ENCODE data around the gene ZNF638. TPM values are rescaled to one million over a fixed set of nuclear protein-coding genes. Genes with fewer than 3 reads are reported as not detected.

The ZNF638 gene
- total and polyA plus RNA-seq, 2 of the 8 experiments (the other 6 are each of a cell fraction or from before 2014, with no cell fraction given), result 45.3 to 143 TPM

DNA sequence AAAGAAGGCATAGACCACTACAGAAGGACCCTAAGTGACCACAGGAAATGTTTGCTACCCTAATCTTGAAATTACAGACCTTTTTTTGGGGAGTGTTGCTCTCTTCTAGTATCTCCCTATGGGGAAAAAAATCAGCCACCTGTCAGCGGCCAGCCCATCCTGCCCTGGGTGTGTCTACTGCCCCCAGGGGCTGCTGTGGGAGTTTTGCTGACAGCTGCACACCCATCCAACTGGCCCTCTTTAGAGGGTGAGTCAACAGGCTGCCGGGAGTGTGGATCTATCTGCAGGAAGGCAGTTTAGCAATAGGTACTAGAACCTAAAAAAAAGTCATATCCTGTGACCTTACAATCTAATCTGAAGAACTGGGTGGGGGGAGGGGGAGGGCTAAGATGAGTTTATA lies 121.0 kb downstream of the ZNF638 start:
- no peak overlapping the region for H3K4ac ChIP-seq (replicated peaks; ENCODE audit: insufficient read length, low read depth, low read length)
- H3K4me3 ChIP-seq (ENCODE audit: extremely low read depth in 1 of 4, insufficient read depth in 2 of 4, low read depth in 3 of 4, low read length in 4 of 4), result peak overlapping the region in 1 of 4 experiments; percentile 62; a peak in 2 of 8 replicates
- H3K27ac ChIP-seq (ENCODE audit: low read depth, low read length), result no peak overlapping the region
- H3K23me2 ChIP-seq (ENCODE audit: low read depth, low read length), result peaks cover 6% of the 10 kb centered on the region; the same call in 1 of the 2 replicates
- H3K23ac ChIP-seq (ENCODE audit: insufficient read length), result no peak overlapping the region
- ChIA-PET POLR2A (ENCODE audit: partially characterized antibody) (interaction anchor here (1.0 to 5.3 kb wide), 3 partner anchors 14 to 35 kb away, joined by 3 to 51 read pairs (median 5); no protein-coding TSS in a partner anchor), CTCF (ENCODE audit: partially characterized antibody) (interaction anchor here (1.3 to 21.6 kb wide), 8 partner anchors 9 to 78 kb away, joined by 3 to 211 read pairs (median 16); no protein-coding TSS in a partner anchor)
- H3K4me2 ChIP-seq (ENCODE audit: insufficient read depth in 1 of 2, low read depth in 2 of 2, low read length in 2 of 2), result no peak overlapping the region; a peak in 2 of 4 replicates
- DNase-seq (ENCODE audit: low read depth in 1 of 2, low spot score in 2 of 2) (no peak), FAIRE-seq (no peak)
- H2BK12ac ChIP-seq (ENCODE audit: low read depth, low read length), result no peak overlapping the region
- H3K27me3 ChIP-seq (replicated peaks in 1 of 4; ENCODE audit: control insufficient read depth in 3 of 4, extremely low read depth in 1 of 4, insufficient read depth in 3 of 4, low read length in 3 of 4), result peaks cover 0 to 23% (median 17%) of the 10 kb centered on the region in 4 experiments; a peak in 6 of 7 replicates
- no peak overlapping the region for H3K18ac ChIP-seq (ENCODE audit: extremely low read depth, low read length)
- H3K9ac ChIP-seq (replicated peaks in 1 of 4; ENCODE audit: extremely low read depth in 1 of 4, low read depth in 3 of 4, low read length in 3 of 4), result no peak overlapping the region
- no peak overlapping the region for H3K14ac ChIP-seq (ENCODE audit: insufficient read length)
- H3K9me3 ChIP-seq (ENCODE audit: insufficient read depth in 2 of 2, low read depth in 1 of 2, low read length in 1 of 2), result no peaks in the 10 kb centered on the region
- H3K36me3 ChIP-seq (ENCODE audit: control insufficient read depth in 2 of 4, insufficient read depth in 4 of 4, low read length in 3 of 4), result no peaks in the 10 kb centered on the region
- no peak overlapping the region for H2BK5ac ChIP-seq (ENCODE audit: low read depth, low read length)
- H4K20me1 ChIP-seq (replicated peaks in 1 of 2; ENCODE audit: control insufficient read depth in 1 of 2, insufficient read depth in 2 of 2, low read length in 2 of 2), result no peaks in the 10 kb centered on the region
- no peak overlapping the region for H4K5ac ChIP-seq (ENCODE audit: insufficient read length, low read depth, low read length)
- H4K91ac ChIP-seq (replicated peaks; ENCODE audit: insufficient read length, low read length), result no peak overlapping the region
- no peak overlapping the region for H2BK15ac ChIP-seq (ENCODE audit: low read length)
- H3K79me1 ChIP-seq (ENCODE audit: low read depth, low read length), result no peaks in the 10 kb centered on the region; the same call in 1 of the 2 replicates
- 49% methylated on average over 2 of the region's 2 CpGs; no CpG with 5 or more reads in 1 of the 2 experiments for WGBS, 2 experiments (ENCODE audit: extremely low coverage in 1 of 2, insufficient coverage in 1 of 2, insufficient read length in 1 of 2, insufficient replicate concordance in 2 of 2, low coverage in 1 of 2, low lambda C conversion rate in 2 of 2, missing lambda C conversion rate in 1 of 2)
- no peak overlapping the region for H2AFZ ChIP-seq (ENCODE audit: low read length)
- H2AK5ac ChIP-seq (ENCODE audit: low read depth, low read length), result no peak overlapping the region
- no peak overlapping the region for H3K56ac ChIP-seq (replicated peaks; ENCODE audit: insufficient read length, low read depth, low read length)
- no peaks in the 10 kb centered on the region for H3K79me2 ChIP-seq (ENCODE audit: control insufficient read depth in 1 of 2, insufficient read depth in 2 of 2, low read length in 2 of 2)
- H2BK20ac ChIP-seq (ENCODE audit: low read length), result no peak overlapping the region
- H3K4me1 ChIP-seq (replicated peaks in 1 of 4; ENCODE audit: control insufficient read depth in 3 of 4, insufficient read depth in 4 of 4, low read length in 3 of 4), result peaks cover 24 to 33% (median 27%) of the 10 kb centered on the region in 4 experiments
- no peak overlapping the region for H2BK120ac ChIP-seq (replicated peaks; ENCODE audit: low read depth, low read length)
- no peak overlapping the region for H4K8ac ChIP-seq (ENCODE audit: extremely low read depth, insufficient read depth, low read length)
- peak; percentile 28; the same call in 1 of the 2 replicates for TF ChIP-seq TCF12 (IDR thresholded peaks at IDR 0.05; ENCODE audit: low read depth, low read length)
- no peak for TF ChIP-seq KDM5A (IDR thresholded peaks at IDR 0.05; ENCODE audit: low read length)
- no peak for TF ChIP-seq SP2 (IDR thresholded peaks at IDR 0.05; ENCODE audit: low read length)
- TF ChIP-seq MAFK (IDR thresholded peaks at IDR 0.05; ENCODE audit: low read depth, low read length), result no peak
- TF ChIP-seq SAP30 (IDR thresholded peaks at IDR 0.05; ENCODE audit: insufficient read depth, insufficient replicate concordance, low read length), result no peak
- peak; percentile 29 to 76; a peak in 2 of 4 replicates for TF ChIP-seq SIN3A (conservative IDR thresholded peaks at IDR 0.05 in 1 of 2, IDR thresholded peaks at IDR 0.05 in 1 of 2; ENCODE audit: low read depth in 1 of 2, low read length in 2 of 2)
- no peak for TF ChIP-seq SP4 (IDR thresholded peaks at IDR 0.05; ENCODE audit: low read length)
- TF ChIP-seq, protein P1, sequence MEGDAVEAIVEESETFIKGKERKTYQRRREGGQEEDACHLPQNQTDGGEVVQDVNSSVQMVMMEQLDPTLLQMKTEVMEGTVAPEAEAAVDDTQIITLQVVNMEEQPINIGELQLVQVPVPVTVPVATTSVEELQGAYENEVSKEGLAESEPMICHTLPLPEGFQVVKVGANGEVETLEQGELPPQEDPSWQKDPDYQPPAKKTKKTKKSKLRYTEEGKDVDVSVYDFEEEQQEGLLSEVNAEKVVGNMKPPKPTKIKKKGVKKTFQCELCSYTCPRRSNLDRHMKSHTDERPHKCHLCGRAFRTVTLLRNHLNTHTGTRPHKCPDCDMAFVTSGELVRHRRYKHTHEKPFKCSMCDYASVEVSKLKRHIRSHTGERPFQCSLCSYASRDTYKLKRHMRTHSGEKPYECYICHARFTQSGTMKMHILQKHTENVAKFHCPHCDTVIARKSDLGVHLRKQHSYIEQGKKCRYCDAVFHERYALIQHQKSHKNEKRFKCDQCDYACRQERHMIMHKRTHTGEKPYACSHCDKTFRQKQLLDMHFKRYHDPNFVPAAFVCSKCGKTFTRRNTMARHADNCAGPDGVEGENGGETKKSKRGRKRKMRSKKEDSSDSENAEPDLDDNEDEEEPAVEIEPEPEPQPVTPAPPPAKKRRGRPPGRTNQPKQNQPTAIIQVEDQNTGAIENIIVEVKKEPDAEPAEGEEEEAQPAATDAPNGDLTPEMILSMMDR (IDR thresholded peaks at IDR 0.05; ENCODE audit: control extremely low read depth in 1 of 3, insufficient read depth in 1 of 3, low read depth in 1 of 3, low read length in 3 of 3), result peak; percentile 48 to 49 (median 48)
- peak; percentile 29; the same call in 1 of the 2 replicates for TF ChIP-seq POLR2AphosphoS5 (IDR thresholded peaks at IDR 0.05; ENCODE audit: low read depth, low read length)
- no peak for TF ChIP-seq SRF (IDR thresholded peaks at IDR 0.05; ENCODE audit: low read depth, low read length)
- no peak for TF ChIP-seq POU5F1 (IDR thresholded peaks at IDR 0.05; ENCODE audit: low read depth, low read length)

All from H1 (cell line).